NCI-H69 (cell line): ENCODE data around the gene MYCN.
A peak's percentile ranks its signal among the peaks of the same experiment; 100 is the strongest.
"Not testable (repeated sequence)": the region's sequence is repeated elsewhere in the genome, so short reads cannot be mapped to it uniquely, and the experiment has no call there.

ENCODE experiments used
- DNase-seq: peaks from one replicate; lab custom pipeline; 2025; lab: John Stamatoyannopoulos, UW

The MYCN gene

GRCh38 chr2:15939854-15940660, at the start of gene MYCN:
Gene MYCN (plus strand): TSS chr2:15940550. CDS start chr2:15942065, 1,515 bp downstream.
- peak; percentile 100 for DNase-seq

GRCh38 chr2:15890936-15891905, 49.1 kb upstream of the MYCN start:
- no peak for DNase-seq

DNA sequence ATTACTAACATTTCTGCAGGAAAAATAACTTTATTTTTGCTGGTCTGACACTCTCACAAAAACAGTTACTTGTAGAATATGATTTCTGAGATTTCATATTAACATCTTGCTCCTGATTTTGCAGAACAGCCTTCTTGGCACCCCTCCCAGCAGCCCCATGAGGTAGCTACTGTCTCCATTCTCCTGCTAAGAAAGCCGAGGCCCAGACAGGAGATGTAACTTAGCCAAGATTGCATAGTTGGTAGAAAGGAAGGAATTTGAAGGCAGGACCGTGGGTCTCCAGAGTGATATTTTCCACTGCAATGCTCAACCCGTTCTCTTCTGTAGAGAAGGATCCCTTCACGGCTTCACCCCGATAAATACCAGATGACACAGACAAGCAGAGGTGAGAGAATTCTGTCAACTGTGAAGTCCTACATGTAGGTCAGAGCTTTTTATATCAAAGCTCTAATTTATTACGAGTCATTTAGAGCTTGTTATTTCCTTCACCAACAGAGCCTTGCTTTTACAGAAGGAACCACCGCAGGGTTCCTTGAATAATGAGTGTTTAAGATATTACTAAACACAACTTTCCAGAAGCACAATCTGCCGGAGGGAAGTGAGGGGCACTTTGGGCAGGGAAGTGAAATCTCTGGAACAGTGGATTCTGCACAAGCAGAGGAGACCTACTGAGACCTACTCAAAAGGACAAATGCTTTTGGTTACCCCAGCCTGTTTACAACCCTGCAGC, 48.0 kb upstream of the MYCN start:
- no peak for DNase-seq

DNA sequence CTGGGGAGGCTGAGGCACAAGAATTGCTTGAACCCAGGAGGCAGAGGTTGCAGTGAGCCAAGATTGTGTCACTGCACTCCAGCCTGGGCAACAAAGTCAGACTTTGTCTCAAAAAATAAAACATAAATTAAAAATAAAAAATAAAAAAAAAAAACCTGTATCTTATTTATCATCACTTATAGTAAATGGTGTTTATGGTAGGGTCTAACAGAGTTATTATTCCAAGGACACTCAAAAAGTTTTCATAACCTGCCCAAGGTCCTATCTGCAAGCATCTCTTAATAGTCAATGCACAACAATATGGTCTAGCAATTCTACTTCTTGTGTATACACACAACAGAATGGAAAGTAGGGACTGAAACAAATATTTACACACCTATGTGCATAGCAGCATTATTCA, 47.3 kb upstream of the MYCN start:
- DNase-seq, result no peak

DNA sequence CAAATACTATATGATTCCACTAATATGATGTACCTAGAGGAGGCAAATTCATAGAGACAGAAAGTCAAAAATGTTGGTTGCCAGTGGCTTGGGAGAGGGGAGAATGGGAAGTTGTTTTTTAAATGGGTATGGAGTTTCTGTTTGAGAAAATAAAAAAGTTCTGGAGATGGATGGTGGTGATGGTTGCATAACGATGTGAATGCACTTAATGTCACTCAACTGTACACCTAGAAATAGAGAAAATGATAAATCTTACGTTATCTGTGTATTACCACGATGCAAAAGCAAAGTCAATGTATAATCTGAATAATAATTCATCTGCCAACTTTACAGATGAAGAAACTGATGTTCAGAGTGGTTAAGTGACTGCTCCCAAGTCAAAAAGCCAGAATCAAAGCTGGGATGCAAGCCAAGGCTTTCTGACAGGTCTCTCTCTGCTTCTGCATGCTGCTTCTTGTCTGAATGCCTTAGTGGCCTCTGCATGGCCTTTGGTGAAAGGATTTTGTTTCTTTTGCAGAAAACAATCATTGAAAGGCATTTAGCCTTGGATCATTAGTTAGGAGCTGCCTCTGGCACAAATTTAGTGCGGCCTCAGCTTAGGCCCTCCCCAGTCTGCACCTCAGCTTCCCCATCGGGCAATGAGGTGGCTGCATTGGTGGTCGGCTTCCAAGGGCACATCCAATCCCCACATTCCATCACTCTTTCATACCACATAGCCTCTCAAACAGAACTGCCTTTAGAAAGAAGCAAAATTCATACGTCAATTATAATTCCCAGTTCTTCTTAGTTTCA, 46.5 kb upstream of the MYCN start:
- no peak for DNase-seq

DNA sequence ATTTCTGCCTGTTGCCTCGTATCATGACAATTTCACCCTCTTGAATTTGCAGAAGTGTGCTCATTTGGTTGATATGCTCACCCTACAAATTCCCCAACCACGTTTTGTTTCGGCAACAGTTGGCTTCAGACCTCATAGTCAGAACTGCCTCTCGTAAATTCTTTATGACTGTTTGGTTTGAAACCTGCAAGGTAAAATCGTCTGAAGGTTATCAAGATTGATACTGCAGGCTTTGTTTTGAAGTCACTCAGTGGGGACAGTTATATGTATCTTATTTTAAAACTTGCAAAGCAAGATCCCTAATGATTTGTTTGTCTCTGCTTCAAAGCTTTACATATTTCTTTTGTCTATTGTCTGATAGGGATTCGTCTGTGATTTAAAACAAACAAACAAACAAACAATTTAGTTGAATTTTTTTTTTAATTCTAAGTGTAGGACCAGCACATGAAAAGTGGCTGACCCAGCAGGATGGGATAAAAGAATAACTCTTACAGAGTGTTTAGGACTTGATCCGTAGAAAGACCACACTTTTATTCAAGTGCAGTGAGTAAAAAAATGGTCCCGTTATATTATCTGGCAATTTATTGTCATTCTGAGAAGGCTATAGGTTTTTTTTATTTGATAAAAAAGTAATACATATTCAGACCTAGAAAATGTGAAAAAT, 45.7 kb upstream of the MYCN start:
- DNase-seq, result no peak

- no peak for DNase-seq
These were observed 44.5 kb upstream of the MYCN start for GRCh38 chr2:15895615-15896469.

DNA sequence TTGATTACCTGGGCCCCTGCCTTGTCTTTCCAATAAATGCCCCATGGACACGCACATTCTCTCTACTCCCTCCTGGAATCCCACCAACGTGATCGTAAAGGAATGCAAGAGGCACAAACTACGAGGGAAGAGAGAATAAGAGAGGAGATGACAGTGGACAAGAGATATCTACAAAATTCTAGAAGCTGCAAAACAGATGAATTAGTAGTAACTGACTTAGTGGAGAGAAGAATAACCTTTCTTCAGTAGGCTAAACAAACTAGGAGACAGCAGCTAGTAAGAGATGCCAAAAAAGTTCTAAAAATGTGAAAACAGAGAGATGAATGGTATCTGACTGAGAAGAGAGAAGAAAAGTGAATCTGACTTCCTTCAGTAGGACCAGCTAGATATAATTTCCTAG, 43.5 kb upstream of the MYCN start:
- no peak for DNase-seq

DNA sequence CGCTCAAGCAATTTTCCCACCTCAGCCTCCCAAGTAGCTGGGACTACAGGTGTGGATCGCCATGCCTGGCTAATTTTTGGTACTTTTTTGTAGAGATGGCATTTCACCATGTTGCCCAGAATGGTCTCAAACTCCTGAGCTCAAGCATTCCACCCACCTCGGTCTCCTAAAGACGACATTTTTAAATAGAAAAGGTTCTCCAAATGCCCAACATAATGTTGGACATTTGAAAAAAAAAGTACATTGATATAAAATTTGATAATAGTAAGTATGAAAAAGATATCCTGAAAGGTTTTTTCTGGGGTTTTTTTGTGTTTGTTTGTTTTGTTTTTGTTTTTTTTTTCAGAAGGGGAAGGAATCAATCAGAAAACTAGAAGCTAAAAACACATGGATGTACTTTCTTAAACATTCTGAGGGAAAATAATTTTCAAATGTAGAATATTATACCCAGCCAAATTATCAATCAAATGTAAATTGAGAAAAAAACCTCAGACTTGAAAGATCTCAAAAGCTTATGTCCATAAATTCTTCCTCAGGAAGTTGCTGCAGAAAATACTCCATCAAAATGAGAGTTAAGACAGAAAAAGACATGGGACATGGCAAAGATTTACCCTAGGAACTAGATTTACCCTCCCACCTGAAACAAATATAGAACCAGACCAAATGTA, 42.8 kb upstream of the MYCN start:
- DNase-seq, result no peak

GRCh38 chr2:15899327-15899612, 41.1 kb upstream of the MYCN start:
- DNase-seq, result no peak

DNA sequence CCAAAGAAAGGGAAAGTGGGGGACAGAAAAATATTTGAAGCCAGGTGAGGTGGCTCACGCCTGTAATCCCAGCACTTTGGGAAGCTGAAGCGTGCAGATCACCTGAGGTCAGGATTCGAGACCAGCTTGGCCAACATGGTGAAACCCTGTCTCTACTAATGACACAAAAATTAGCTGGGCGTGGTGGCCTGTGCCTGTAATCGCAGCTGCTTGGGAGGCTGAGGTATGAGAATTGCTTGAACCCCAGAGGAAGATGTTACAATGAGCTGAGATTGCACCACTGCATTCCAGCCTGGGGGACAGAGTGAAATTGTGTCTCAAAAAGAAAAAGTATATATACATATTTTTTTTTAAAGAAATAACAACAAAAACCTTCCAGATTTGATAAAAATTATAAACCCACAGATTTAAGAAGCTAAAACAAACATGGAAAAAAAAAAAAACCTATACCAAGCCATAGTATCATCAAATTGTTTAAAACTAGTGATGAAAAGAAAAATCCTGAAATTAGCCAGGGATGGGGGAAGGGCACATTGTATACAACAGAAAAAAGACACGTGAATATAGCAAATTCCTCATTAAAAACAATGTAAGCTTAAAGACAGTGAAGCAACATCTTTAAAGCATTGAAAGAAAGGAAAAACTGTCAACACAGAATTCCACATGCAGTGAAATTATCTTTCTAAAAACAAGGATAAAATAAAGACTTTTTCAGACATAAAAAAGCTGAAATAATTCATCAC, 40.4 kb upstream of the MYCN start:
- DNase-seq, result no peak

DNA sequence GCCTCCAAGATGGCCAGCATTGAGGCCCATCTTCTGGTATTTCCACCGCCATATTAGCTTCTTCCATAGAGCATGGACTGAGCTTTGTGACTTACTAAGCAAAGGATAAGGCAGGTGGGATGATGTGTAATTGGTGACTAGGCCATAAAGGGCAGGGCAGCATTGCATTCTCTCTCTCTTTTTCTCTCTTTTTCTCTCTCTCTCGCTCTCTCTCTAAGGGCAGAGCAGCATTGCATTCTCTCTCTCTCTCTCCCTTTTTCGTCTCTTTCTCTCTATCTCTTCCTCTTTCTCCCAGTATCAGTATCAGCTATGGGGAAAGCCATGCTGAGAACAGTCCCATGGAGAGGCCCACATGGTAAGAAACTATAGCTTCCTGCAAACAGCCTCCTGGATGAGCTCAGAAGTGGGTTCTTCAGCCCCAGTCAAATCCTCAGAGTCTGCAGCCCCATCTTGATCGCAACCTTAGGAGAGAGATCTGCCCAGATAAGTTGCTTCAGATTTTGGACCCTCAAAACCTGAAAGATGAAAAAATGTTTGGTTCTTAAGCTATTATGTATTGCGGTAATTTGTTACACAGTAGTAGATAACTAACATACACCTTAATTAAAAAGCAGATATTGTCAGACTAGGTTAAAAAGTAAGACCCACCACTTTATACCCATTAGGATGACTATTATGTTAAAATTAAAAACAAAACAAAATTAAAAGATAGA, 39.1 kb upstream of the MYCN start:
- DNase-seq, result no peak

- no peak for DNase-seq
These were observed 38.6 kb upstream of the MYCN start for GRCh38 chr2:15901808-15902130.

GRCh38 chr2:15903910-15904309, 36.4 kb upstream of the MYCN start:
- DNase-seq, result not testable (repeated sequence)

DNA sequence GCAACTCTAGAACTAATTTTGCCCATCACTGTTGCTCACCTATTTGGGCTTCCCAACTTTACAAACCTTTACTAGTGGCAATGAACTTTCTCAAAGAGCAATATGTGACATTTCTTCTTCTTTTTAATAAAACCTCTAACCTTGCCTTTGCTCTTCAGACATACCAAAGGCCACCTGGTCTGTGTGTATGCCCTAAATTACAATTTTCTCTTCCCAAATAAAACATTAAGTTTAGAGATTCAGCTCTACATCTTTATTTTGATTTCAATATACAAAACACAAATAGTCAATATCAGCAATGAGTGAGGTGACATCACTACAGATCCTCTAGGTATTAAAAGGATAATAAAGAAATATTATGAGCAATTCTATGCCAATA, 35.1 kb upstream of the MYCN start:
- no peak for DNase-seq

DNA sequence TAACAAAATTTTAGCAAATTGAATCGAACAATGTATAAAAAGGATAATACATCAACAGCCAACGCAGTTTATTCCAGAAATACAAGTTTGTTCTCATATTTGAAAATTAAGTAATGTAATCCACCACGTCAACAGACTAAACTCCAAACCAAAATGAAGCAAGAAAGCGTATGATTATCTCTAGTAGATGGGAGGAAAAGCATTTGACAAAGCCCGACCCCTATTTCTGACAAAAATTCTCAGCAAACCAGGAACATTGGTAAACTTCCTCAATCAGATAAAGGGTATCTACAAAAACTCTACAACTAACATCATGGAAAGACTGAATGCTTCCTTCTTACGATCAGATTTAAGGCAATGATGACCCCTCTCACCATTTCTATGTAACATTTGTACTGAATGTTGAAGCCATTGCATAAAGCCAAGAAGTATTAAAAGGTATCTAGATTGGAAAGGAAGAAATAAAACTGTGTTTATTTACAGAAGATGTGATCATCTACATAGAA, 34.3 kb upstream of the MYCN start:
- no peak for DNase-seq

DNA sequence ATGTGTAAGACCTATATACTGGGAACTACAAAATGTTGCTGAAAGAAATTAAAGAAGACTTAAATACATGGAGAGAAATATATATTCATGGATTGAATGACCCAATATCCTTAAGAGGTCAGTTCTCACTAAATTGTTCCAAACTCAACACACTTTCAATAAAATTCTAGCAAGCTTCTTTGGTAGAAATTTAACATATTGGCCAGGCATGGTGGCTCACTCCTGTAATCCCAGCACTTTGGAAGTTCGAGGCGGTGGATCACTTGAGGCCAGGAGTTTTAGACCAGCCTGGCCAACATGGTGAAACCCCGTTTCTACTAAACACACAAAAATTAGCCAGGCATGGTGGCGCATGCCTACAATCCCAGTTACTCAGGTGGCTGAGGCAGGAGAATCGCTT, 33.6 kb upstream of the MYCN start:
- no peak for DNase-seq
